Esophagus muscularis mucosa (tissue), 4 donors: ENCODE results near the gene OR7G3. TPM values are rescaled to one million over a fixed set of nuclear protein-coding genes. Genes with fewer than 3 reads are reported as not detected.

Source experiments
- DNase-seq: peaks from one replicate; pipeline ENCODE4 v3.0.0-alpha.2; 2017; ENCODE audit errors: extremely low spot score
- H3K27ac ChIP-seq, 4 donors: fragments of 200-600 bp; sonication (generic); replicated peaks in 1 of 4; 1 replicate in 3 of 4; 2 replicates in 1 of 4; pipeline ENCODE4 v1.5.1; 2016 to 2019; ENCODE audit warnings: mild to moderate bottlenecking in 1 of 4
- H3K27me3 ChIP-seq, 4 donors: fragments of 200-600 bp; sonication (generic); one replicate each; pipeline versions ENCODE4 v1.5.1 to v1.6.0; 2016 to 2019
- H3K36me3 ChIP-seq, 4 donors: fragments of 200-600 bp; sonication (generic); one replicate each; pipeline ENCODE4 v1.5.1; 2016 to 2019
- H3K4me1 ChIP-seq, 4 donors: fragments of 200-600 bp; sonication (generic); one replicate each; pipeline ENCODE4 v1.5.1; 2016 to 2019
- H3K4me3 ChIP-seq, 4 donors: fragments of 200-600 bp; sonication (generic); 1 replicate in 2 of 4; 2 replicates in 2 of 4; pipeline ENCODE4 v1.5.1; 2016 to 2019; ENCODE audit warnings: mild to moderate bottlenecking in 4 of 4, moderate library complexity in 1 of 4
- H3K9me3 ChIP-seq, 4 donors: fragments of 200-600 bp; sonication (generic); 1 replicate in 3 of 4; 2 replicates in 1 of 4; pipeline ENCODE4 v1.5.1; 2016 to 2019
- EP300 ChIP-seq: sonication (generic); formaldehyde crosslinking; IDR thresholded peaks from one replicate; pipeline ENCODE4 v1.6.1; 2017; ENCODE audit warnings: antibody characterized with exemption
- POLR2A ChIP-seq: fragments of 450-650 bp; IDR thresholded peaks from one replicate; pipeline ENCODE4 v1.6.1; 2017; ENCODE audit warnings: antibody characterized with exemption, moderate library complexity, mild to moderate bottlenecking, low read depth
- POLR2AphosphoS5 ChIP-seq, 2 donors: sonication (generic); formaldehyde crosslinking; IDR thresholded peaks; one replicate each; pipeline ENCODE4 v1.6.1; 2017; ENCODE audit warnings: antibody characterized with exemption in 2 of 2
- WGBS: methylation state at CpG from one replicate; pipeline ENCODE4 v1.1.5; 2018; 5-methylcytosine and 5-hydroxymethylcytosine counted together
- intact Hi-C: fragments of 100-400 bp; cut with DNase I; formaldehyde crosslinking; loops from one replicate; pipeline ENCODE4 v1.15.1; 2023
- small RNA-seq, 3 donors: library from RNA; depleted of rRNA; stranded (forward); fragments of <200 nt; gene quantifications; one replicate each; pipeline ENCODE3, GENCODE V24; 2016
- total RNA-seq, 4 donors: library from RNA; depleted of rRNA; stranded (reverse); fragments of >200 nt; gene quantifications; one replicate each; pipeline versions ENCODE4 v1.1.0 to v1.2.1, GENCODE V29; 2016
- TF ChIP-seq, protein P1 (sequence below), 3 experiments: fragments of 200-600 bp in 2 of 3; fragments of 450-650 bp in 1 of 3; sonication (generic) in 2 of 3; IDR thresholded peaks; one replicate each; pipeline ENCODE4 v1.5.1; 2017 to 2019; ENCODE audit warnings: antibody characterized with exemption in 3 of 3, mild to moderate bottlenecking in 2 of 3, moderate library complexity in 1 of 3

The OR7G3 gene
- total RNA-seq, 4 donors from 2014 or later: not detected

DNA sequence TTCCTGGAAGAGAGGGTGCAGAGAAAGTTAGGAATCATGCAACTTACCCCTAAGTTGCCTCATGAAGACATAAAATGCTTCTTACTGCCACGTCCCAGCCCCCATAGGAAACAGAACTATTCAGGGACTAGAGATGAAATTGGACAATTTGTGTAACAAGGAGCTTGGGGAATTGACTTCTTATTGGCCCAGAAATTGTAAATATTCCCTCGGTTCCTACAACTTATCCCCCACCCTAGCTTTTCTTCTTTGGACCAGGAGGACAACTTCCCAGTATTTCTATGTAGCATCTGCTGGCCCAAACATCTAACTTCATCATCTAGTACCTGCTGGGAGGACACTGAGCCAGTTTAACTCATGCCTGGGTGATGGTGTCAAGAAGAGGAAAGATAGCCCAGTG is 40.0 kb downstream of the OR7G3 start, which contains the start of gene OR1M1:
Gene OR1M1 (plus strand): TSS at position 301 of the 400 bp plus-strand sequence. CDS start 6,184 bp downstream, outside the sequence.
- H3K27ac ChIP-seq: no peak within 1 kb of the TSS
- TF ChIP-seq POLR2A (no peak), EP300 (no peak), POLR2AphosphoS5 (IDR thresholded peaks at IDR 0.05) (no peak)
- TF ChIP-seq, protein P1, sequence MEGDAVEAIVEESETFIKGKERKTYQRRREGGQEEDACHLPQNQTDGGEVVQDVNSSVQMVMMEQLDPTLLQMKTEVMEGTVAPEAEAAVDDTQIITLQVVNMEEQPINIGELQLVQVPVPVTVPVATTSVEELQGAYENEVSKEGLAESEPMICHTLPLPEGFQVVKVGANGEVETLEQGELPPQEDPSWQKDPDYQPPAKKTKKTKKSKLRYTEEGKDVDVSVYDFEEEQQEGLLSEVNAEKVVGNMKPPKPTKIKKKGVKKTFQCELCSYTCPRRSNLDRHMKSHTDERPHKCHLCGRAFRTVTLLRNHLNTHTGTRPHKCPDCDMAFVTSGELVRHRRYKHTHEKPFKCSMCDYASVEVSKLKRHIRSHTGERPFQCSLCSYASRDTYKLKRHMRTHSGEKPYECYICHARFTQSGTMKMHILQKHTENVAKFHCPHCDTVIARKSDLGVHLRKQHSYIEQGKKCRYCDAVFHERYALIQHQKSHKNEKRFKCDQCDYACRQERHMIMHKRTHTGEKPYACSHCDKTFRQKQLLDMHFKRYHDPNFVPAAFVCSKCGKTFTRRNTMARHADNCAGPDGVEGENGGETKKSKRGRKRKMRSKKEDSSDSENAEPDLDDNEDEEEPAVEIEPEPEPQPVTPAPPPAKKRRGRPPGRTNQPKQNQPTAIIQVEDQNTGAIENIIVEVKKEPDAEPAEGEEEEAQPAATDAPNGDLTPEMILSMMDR (IDR thresholded peaks at IDR 0.05): no peak
- intact Hi-C loops: no loop called here
- 45% methylated on average over 2 of the region's 2 CpGs for WGBS
- no peak within 1 kb of the TSS for H3K4me3 ChIP-seq
- no peaks in the 10 kb centered on the region for H3K4me1 ChIP-seq
- DNase-seq: no peak
- H3K27me3 ChIP-seq: peaks cover 0 to 28% (median 1%) of the 10 kb centered on the region in 4 donors
- no peaks in the 10 kb centered on the region for H3K9me3 ChIP-seq
- H3K36me3 ChIP-seq: no peaks in the 10 kb centered on the region

DNA sequence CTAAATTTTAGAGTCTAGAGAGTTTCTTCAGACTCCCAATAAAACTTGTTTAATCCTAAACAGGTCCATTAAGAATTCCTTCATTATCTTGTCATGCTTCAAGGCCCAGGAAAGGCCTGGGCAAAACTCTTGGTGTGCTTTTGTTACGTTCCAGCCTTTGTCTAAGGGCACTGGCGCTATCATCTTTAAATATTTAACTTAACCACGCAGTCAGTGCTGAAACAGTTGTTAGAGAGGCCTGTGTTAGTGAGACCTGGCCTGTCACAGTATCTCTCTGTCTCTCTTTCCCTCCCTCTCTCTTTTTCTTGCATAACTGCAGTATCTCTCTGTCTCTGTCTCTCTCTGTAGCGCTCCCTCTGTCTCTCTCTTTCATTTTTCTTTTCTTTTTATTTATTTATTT is 48.1 kb downstream of the OR7G3 start:
- WGBS: 72% methylated on average over 4 of the region's 4 CpGs
- DNase-seq: no peak
- TF ChIP-seq, protein P1 (IDR thresholded peaks at IDR 0.05): no peak
- TF ChIP-seq POLR2AphosphoS5 (IDR thresholded peaks at IDR 0.05) (no peak), EP300 (no peak), POLR2A (no peak)
- no peaks in the 10 kb centered on the region for H3K36me3 ChIP-seq
- no peaks in the 10 kb centered on the region for H3K9me3 ChIP-seq
- intact Hi-C loops: loop anchor here (5.0 kb wide), 1 partner anchor 246 kb away; the partner anchor contains the start of genes MBD3L1 and ZNF558
- peak overlapping the region in 2 of 4 donors; percentile 48 to 52 for H3K27ac ChIP-seq
- H3K4me1 ChIP-seq: peaks cover 8 to 25% (median 18%) of the 10 kb centered on the region in 4 donors
- no peak overlapping the region for H3K4me3 ChIP-seq
- H3K27me3 ChIP-seq: no peaks in the 10 kb centered on the region

DNA sequence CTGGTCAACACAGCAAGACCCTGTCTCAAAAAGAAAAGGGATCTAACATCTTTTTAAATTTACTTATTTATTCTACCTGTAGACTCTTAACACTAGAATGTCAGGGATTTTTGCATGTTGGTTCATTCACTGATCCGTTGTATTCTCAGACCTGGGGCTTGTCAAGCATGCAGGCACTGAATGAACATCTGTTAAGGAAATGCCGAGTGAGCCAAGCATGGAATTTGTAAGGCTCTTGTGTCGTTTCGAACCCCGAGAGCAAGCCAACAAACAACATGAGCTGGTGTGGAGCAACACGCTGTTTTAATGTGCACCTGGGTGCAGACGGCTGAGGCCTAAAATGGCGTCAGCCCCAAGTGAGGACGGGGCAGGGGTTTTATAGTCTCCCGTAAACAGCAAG is 49.8 kb downstream of the OR7G3 start:
- intact Hi-C loops: loop anchor here (2.0 to 5.0 kb wide), 2 partner anchors 245 to 422 kb away; partner anchors contain the start of genes MBD3L1 and ZNF558
- no peak for DNase-seq
- no peak overlapping the region for H3K4me3 ChIP-seq
- H3K4me1 ChIP-seq: peaks cover 8 to 25% (median 18%) of the 10 kb centered on the region in 4 donors
- H3K36me3 ChIP-seq: no peaks in the 10 kb centered on the region
- H3K9me3 ChIP-seq: no peaks in the 10 kb centered on the region
- H3K27ac ChIP-seq: peak overlapping the region in 1 of 4 donors; percentile 74
- no peaks in the 10 kb centered on the region for H3K27me3 ChIP-seq
- TF ChIP-seq POLR2AphosphoS5 (IDR thresholded peaks at IDR 0.05) (no peak), POLR2A (no peak), EP300 (no peak)
- TF ChIP-seq, protein P1 (IDR thresholded peaks at IDR 0.05): no peak
- 51% methylated on average over 9 of the region's 10 CpGs for WGBS

Small RNA genes lying within 50 kb of the gene (small RNA-seq; reads per million reads assigned to genes)
- gene OR1M4P: 0 reads per million in 3 donors

Other genes starting within 250 kb of the OR7G3 start
- under 1 TPM in 3 of 4 donors, not detected in 1; under 0.01 TPM for gene MUC16, start 116.5 kb downstream of the OR7G3 start, total RNA-seq
- not detected for gene OR1M1, start 39.9 kb downstream of the OR7G3 start, total RNA-seq
- gene OR7G2, start 19.5 kb downstream of the OR7G3 start, total RNA-seq: not detected
- not detected for gene OR7G1, start 11.2 kb downstream of the OR7G3 start, total RNA-seq
- gene ZNF317, start 13.4 kb upstream of the OR7G3 start, total RNA-seq: 10 to 100 TPM; 17.6 to 24.8 (median 21.5) TPM
- gene OR7D2, start 52.0 kb upstream of the OR7G3 start, total RNA-seq: under 1 TPM in 1 of 4 donors, not detected in 3; 0.17 TPM
- gene OR7D4, start 92.6 kb upstream of the OR7G3 start, total RNA-seq: not detected
- gene OR7E24, start 124.0 kb upstream of the OR7G3 start, total RNA-seq: not detected
- 10 to 100 TPM; 14.2 to 19.1 (median 14.8) TPM for gene ZNF699, start 182.9 kb upstream of the OR7G3 start, total RNA-seq
- 10 to 100 TPM in 3 of 4 donors, 1 to 10 TPM in 1; 8.8 to 18.9 (median 18.6) TPM for gene ZNF559, start 197.2 kb upstream of the OR7G3 start, total RNA-seq
- 1 to 10 TPM; 2.1 to 4.5 (median 3.0) TPM for gene ZNF177, start 236.1 kb upstream of the OR7G3 start, total RNA-seq